Fibroblast of mammary gland (primary cell): ENCODE data around the gene NOVA2.
"Not testable (repeated sequence)": the region's sequence is repeated elsewhere in the genome, so short reads cannot be mapped to it uniquely, and the experiment has no call there.

Experiments
- DNase-seq: peaks from one replicate; pipeline ENCODE4 v3.0.0-alpha.2; 2010; ENCODE audit warnings: low read depth
- H3K4me3 ChIP-seq: 2 replicates; pipeline ENCODE4 v1.5.1; 2011; ENCODE audit warnings: low read depth, mild to moderate bottlenecking, low read length, moderate library complexity; ENCODE audit not compliant: control insufficient read depth
- TF ChIP-seq, protein P1 (sequence below): conservative IDR thresholded peaks from 2 replicates; pipeline ENCODE4 v1.5.1; 2011; ENCODE audit warnings: low read depth, low read length, inconsistent platforms; ENCODE audit not compliant: control insufficient read depth, insufficient read depth

NOVA2 gene

DNA sequence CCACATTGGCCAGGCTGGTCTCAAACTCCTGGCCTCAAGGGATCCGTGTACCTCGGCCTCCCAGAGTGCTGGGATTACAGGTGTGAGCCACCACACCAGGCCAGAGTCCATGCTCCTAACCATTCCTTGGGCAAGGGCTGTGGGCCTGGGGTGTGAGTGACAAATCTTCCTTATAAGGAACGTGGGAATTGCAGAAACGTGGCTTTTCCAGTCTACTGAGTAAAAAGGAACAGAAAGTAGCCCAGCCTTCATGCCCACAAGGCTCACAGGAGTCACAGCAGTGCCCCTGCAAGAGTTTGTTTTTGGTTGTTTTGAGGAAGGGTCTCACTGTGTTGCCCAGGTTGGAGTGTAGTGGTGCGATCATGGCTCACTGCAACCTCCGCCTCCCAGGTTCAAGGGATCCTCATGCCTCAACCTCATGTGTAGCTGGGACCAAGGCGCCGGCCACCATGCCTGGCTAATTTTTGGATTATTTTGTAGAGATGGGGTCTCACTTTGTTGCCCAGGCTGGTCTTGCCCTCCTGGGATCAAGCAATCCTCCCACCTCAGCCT, 76.3 kb downstream of the NOVA2 start:
- TF ChIP-seq, protein P1, sequence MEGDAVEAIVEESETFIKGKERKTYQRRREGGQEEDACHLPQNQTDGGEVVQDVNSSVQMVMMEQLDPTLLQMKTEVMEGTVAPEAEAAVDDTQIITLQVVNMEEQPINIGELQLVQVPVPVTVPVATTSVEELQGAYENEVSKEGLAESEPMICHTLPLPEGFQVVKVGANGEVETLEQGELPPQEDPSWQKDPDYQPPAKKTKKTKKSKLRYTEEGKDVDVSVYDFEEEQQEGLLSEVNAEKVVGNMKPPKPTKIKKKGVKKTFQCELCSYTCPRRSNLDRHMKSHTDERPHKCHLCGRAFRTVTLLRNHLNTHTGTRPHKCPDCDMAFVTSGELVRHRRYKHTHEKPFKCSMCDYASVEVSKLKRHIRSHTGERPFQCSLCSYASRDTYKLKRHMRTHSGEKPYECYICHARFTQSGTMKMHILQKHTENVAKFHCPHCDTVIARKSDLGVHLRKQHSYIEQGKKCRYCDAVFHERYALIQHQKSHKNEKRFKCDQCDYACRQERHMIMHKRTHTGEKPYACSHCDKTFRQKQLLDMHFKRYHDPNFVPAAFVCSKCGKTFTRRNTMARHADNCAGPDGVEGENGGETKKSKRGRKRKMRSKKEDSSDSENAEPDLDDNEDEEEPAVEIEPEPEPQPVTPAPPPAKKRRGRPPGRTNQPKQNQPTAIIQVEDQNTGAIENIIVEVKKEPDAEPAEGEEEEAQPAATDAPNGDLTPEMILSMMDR, result no peak
- no peak overlapping the region for H3K4me3 ChIP-seq
- DNase-seq, result no peak

DNA sequence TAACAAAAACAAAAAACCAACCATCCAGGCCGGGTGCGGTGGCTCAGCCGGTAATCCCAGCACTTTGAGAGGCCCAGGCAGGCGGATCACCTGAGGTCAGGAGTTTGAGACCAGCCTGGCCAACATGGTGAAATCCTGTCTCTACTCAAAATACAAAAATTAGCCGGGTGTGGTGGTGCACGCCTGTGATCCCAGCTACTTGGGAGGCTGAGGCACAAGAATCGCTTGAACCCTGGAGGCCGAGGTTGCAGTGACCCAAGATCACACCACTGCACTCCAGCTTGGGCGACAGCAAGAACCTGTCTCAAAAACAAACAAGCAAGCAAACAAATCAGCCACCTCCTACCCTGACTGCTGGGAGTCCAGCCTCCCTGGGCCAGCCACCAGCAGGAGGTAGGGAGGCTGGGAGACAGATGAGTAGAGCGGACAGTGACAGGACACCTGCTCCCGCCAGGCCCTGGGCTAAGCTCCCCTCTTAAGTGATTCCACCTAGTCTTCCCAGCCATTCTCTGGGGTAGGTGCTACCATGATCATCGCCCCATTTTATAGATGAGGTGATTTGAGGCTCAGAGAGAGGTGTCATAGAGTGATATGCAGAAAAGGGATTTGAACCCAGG, 77.6 kb downstream of the NOVA2 start:
- not testable (repeated sequence) for H3K4me3 ChIP-seq

DNA sequence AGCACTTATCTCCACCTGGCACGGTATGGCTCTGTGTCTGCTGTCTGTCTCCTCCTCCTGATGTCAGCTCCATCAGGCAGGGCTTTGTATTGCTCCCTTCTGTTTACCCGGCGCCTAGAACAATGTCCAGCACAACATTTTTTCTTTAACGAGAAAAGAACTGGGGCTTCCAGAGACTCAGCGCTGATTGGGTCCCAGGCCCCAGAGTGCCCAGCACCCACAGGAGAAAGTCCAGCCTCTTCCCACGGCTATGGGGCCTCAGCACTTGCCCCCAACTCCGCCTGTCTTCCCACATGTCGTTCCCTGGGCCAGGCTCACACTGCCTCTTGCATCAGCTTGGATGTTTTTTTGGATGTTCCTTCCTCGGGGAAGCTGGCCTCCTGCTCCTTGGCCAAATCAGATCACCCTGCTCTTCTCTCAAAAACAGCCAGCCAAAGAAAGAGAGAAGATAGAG, 78.1 kb downstream of the NOVA2 start:
- no peak overlapping the region for H3K4me3 ChIP-seq
- DNase-seq, result no peak
- TF ChIP-seq, protein P1, result no peak

More for the DNA sequence above, 77.6 kb downstream of the NOVA2 start:
- not testable (repeated sequence) for DNase-seq

DNA sequence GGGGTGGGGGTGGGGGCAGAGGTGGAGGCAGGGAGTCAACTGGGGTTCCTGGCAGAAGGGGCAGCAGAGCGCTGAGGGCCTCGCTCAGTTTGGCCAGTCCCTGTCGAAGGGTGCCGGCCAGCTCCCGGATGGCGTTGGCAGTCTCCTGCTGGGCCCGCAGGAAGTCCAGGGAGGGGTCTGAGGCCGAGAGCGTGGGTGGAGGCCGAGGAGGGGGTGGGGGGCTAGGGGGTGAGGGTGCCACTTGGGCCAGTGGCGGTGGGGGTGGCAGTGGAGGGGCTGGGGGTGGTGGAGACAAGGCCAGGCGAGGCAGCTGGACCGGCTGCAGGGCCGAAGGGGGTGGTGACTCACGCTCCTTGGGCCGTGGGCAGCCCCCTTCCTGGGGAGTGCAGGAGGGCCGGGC, 82.8 kb downstream of the NOVA2 start:
- DNase-seq, result no peak
- TF ChIP-seq, protein P1, result no peak
- H3K4me3 ChIP-seq, result no peak overlapping the region

DNA sequence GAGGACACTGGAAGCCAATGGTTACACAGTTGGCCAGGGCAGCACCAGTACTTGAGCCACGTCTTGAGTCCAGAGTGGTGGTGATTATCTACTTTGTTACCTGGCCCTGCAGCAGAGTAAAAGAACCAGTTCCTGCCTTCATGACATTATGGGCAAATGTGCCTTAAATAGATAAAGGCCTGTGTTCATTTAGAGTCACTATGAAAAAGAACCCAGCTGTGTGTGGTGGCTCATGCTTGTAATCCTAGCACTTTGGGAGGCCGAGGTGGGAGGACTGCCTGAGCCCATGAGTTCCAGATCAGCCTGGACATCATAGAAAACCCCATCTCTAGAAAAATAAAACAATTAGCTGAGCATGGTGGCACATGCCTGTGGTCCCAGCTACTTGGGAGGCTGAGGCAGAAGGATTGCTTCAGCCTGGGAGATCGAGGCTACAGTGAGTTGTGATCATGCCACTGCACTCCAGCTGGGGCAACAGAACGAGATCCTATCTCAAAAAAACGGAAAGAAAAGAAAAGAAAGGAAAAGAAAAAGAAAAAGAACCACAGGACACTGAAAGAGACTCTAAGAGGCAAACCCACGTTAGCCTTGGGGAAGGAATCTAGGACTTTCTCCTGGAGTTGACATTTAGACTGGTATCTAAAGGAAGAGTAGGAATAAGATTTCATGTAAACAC, 84.3 kb downstream of the NOVA2 start:
- DNase-seq, result no peak
- H3K4me3 ChIP-seq, result no peak overlapping the region
- TF ChIP-seq, protein P1, result no peak

DNA sequence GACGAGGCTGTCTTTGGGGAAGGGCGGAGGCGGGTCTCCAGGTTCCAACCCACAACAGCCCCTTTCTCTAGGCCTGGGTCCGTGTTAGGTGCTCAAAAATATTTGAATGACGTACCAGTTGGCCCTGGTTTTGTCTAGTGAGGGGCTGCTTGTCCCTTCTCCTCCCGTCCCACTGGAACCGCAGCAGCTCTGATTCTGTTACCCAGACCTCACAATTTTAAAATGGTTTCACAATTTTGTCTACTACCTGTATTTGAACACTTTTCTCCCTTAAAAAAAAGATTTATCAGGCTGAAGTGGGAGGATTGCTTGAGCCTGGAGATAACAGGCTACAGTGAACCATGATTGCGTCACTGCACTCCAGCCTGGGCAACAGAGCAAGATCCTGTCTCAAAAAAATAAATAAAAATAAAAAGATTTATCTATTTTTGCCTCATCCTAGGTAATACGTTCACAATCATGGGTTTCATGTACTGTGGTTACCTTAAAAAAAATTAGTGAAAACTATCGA, 86.4 kb downstream of the NOVA2 start:
- TF ChIP-seq, protein P1, result no peak
- peak; percentile 21 for DNase-seq
- peak overlapping the region; percentile 69 for H3K4me3 ChIP-seq
